Tibial nerve (tissue), 4 donors: ENCODE data around the gene DDX17. TPM values are rescaled to one million over a fixed set of nuclear protein-coding genes. Genes with fewer than 3 reads are reported as not detected.

Experiments used
- DNase-seq, 2 donors: peaks; one replicate each; pipeline ENCODE4 v3.0.0-alpha.2; 2019; ENCODE audit warnings: low spot score in 2 of 2
- H3K27ac ChIP-seq, 4 donors: fragments of 200-600 bp; sonication (generic) in 3 of 4; one replicate each; pipeline ENCODE4 v1.5.1; 2017 to 2019; ENCODE audit warnings: mild to moderate bottlenecking in 1 of 4
- H3K27me3 ChIP-seq, 2 donors: fragments of 200-600 bp; sonication (generic) in 1 of 2; one replicate each; pipeline versions ENCODE4 v1.5.1 to v1.6.0; 2017 to 2019
- H3K36me3 ChIP-seq, 3 donors: fragments of 200-600 bp; sonication (generic); one replicate each; pipeline ENCODE4 v1.5.1; 2018 to 2019
- H3K4me1 ChIP-seq, 4 donors: fragments of 200-600 bp; sonication (generic) in 3 of 4; one replicate each; pipeline ENCODE4 v1.5.1; 2017 to 2019
- H3K4me3 ChIP-seq, 4 donors: fragments of 200-600 bp; sonication (generic) in 3 of 4; one replicate each; pipeline ENCODE4 v1.5.1; 2017 to 2019; ENCODE audit warnings: mild to moderate bottlenecking in 1 of 4, moderate library complexity in 1 of 4
- H3K9me3 ChIP-seq, 4 donors: fragments of 200-600 bp; sonication (generic) in 3 of 4; one replicate each; pipeline ENCODE4 v1.5.1; 2017 to 2019
- EP300 ChIP-seq, 2 donors: sonication (generic); formaldehyde crosslinking; IDR thresholded peaks; one replicate each; pipeline ENCODE4 v1.6.1; 2017; ENCODE audit warnings: antibody characterized with exemption in 2 of 2, mild to moderate bottlenecking in 1 of 2
- POLR2A ChIP-seq, 2 donors: fragments of 450-650 bp; IDR thresholded peaks; one replicate each; pipeline ENCODE4 v1.6.1; 2017; ENCODE audit warnings: antibody characterized with exemption in 2 of 2, mild to moderate bottlenecking in 2 of 2, moderate library complexity in 2 of 2
- WGBS, 2 donors: methylation state at CpG; one replicate each; pipeline ENCODE4 v1.1.5; 2018; 5-methylcytosine and 5-hydroxymethylcytosine counted together
- total RNA-seq, 4 donors: library from RNA; depleted of rRNA; stranded (reverse); fragments of >200 nt; gene quantifications; one replicate each; pipeline ENCODE4 v1.1.0, GENCODE V29; 2016
- TF ChIP-seq, protein P1 (sequence below), 5 experiments: fragments of 200-600 bp in 3 of 5; fragments of 450-650 bp in 2 of 5; sonication (generic) in 3 of 5; IDR thresholded peaks; one replicate each; pipeline ENCODE4 v1.5.1; 2016 to 2019; ENCODE audit warnings: antibody characterized with exemption in 5 of 5, mild to moderate bottlenecking in 3 of 5, moderate library complexity in 2 of 5

DDX17 gene
- total RNA-seq, 4 donors from 2014 or later, result 734 to 934 (median 864) TPM

DNA sequence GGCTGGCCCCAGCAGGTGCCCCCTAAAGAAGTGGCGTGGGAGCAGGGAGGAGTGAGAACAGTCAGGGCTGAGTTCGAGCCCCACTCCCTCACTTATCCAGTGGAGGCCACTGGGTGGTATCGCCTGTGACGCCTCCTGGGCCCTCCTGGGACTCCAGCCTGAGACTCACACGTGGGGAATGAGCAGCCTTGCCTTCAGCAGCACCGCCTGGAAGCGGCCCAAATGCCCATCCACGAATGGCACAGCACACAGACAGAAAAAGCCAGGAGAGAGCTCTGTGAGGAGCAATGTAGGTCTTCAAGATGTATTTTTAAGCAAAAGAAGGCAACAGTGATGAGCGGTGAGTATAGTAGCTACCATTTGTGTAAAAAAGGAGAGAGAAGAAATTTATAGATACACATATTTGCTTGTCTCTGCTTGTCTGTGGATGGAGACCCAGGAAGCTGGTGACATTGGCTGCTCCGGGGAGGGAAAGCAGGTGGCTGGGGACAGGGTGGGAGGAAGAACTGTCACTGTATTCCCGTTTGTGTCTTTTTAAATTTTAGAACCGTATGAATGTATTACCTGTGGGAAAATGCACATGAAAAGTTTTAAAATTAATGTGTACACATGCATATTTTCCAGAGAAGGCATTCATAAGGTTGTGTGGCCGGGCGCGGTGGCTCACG lies 64.4 kb downstream of the DDX17 start:
- Histone ChIP-seq H3K4me3 (no peak overlapping the region), H3K36me3 (no peaks in the 10 kb centered on the region), H3K9me3 (no peaks in the 10 kb centered on the region), H3K4me1 (no peaks in the 10 kb centered on the region), H3K27me3 (peaks cover 0 to 24% of the 10 kb centered on the region in 2 donors), H3K27ac (no peak overlapping the region)
- no peak for TF ChIP-seq EP300 (IDR thresholded peaks at IDR 0.05)
- no peak for DNase-seq
- WGBS, 2 donors, result 68 to 69% methylated on average over 15 to 16 of the region's 16 CpGs

DNA sequence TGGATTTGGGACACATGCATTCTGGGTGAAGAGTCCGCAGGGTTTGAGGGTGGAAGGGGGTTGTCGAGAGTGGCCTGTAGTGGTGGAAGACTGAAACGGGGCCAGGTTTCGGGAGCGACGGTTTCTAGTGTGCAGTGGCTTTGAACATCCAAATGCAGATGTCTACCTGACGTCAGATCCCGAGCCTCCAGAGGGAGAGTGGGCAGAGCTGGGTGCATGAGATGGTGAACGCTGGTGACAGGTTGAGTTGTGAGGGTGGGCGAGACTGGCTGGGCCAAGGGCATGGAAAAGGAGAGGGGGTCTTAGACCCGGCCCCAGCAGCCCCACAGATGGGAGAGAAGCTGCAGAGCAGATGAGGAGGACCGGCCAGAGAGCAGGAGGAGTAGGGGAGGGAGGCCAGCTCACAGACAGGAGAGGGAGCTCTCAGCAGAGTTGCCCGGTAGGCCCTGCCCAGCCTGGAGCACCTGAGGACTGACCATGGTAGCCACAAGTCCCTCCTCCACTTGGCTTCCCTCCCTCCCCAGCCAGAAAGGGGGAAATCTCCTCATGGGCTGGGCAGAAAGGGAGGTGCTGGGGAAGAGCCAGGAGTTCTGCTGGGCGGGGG lies 65.3 kb downstream of the DDX17 start:
- 79% methylated on average over 13 to 14 of the region's 14 CpGs for WGBS, 2 donors

GRCh38 chr22:38437416-38437815 lies 68.7 kb downstream of the DDX17 start:
- no peak for TF ChIP-seq EP300 (IDR thresholded peaks at IDR 0.05)
- TF ChIP-seq, protein P1, sequence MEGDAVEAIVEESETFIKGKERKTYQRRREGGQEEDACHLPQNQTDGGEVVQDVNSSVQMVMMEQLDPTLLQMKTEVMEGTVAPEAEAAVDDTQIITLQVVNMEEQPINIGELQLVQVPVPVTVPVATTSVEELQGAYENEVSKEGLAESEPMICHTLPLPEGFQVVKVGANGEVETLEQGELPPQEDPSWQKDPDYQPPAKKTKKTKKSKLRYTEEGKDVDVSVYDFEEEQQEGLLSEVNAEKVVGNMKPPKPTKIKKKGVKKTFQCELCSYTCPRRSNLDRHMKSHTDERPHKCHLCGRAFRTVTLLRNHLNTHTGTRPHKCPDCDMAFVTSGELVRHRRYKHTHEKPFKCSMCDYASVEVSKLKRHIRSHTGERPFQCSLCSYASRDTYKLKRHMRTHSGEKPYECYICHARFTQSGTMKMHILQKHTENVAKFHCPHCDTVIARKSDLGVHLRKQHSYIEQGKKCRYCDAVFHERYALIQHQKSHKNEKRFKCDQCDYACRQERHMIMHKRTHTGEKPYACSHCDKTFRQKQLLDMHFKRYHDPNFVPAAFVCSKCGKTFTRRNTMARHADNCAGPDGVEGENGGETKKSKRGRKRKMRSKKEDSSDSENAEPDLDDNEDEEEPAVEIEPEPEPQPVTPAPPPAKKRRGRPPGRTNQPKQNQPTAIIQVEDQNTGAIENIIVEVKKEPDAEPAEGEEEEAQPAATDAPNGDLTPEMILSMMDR (IDR thresholded peaks at IDR 0.05), result no peak
- no peak for TF ChIP-seq POLR2A (IDR thresholded peaks at IDR 0.05)
- peaks cover 0 to 5% of the 10 kb centered on the region in 2 donors for H3K27me3 ChIP-seq
- H3K27ac ChIP-seq, result no peak overlapping the region
- H3K36me3 ChIP-seq, result no peaks in the 10 kb centered on the region
- H3K4me3 ChIP-seq, result no peak overlapping the region
- no peaks in the 10 kb centered on the region for H3K9me3 ChIP-seq
- 91 to 94% methylated on average over 9 of the region's 9 CpGs for WGBS, 2 donors
- no peaks in the 10 kb centered on the region for H3K4me1 ChIP-seq
- DNase-seq, result no peak

More for the DNA sequence above, 65.3 kb downstream of the DDX17 start:
- TF ChIP-seq, protein P1 (IDR thresholded peaks at IDR 0.05), result no peak
- TF ChIP-seq EP300 (IDR thresholded peaks at IDR 0.05) (no peak), POLR2A (IDR thresholded peaks at IDR 0.05) (no peak)
- H3K9me3 ChIP-seq, result no peaks in the 10 kb centered on the region
- H3K4me3 ChIP-seq, result no peak overlapping the region
- DNase-seq, result no peak
- peaks cover 0 to 15% of the 10 kb centered on the region in 2 donors for H3K27me3 ChIP-seq
- no peaks in the 10 kb centered on the region for H3K36me3 ChIP-seq
- no peak overlapping the region for H3K27ac ChIP-seq
- H3K4me1 ChIP-seq, result no peaks in the 10 kb centered on the region

GRCh38 chr22:38436629-38437395 lies 69.3 kb downstream of the DDX17 start:
- no peaks in the 10 kb centered on the region for H3K9me3 ChIP-seq
- 87 to 90% methylated on average over 14 of the region's 15 CpGs for WGBS, 2 donors
- H3K27ac ChIP-seq, result no peak overlapping the region
- peaks cover 0 to 5% of the 10 kb centered on the region in 2 donors for H3K27me3 ChIP-seq
- H3K4me3 ChIP-seq, result no peak overlapping the region
- TF ChIP-seq, protein P1 (IDR thresholded peaks at IDR 0.05), result no peak
- TF ChIP-seq EP300 (IDR thresholded peaks at IDR 0.05) (no peak), POLR2A (IDR thresholded peaks at IDR 0.05) (no peak)
- no peak for DNase-seq
- no peaks in the 10 kb centered on the region for H3K4me1 ChIP-seq
- no peaks in the 10 kb centered on the region for H3K36me3 ChIP-seq

DNA sequence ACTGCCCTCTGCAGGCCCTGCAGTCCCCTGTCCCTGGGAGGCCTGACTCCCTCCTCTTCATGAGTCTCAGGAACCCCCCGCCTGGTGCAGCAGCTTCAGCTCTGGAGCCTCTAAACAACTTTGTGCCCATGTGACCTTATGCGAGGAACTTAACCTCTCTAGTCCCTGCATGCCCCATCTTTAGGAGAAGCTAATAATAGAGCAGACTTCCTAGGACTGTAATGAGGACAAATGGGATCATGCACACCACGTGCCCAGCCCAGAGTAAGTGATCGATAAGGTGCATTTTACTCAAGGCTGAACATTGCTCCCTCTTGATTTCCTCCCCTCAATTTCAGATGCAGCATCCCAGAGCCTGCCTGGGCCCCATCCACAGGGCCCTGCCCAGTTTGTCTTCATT lies 70.1 kb downstream of the DDX17 start:
- Histone ChIP-seq H3K4me1 (no peaks in the 10 kb centered on the region), H3K9me3 (no peaks in the 10 kb centered on the region), H3K4me3 (no peak overlapping the region), H3K27me3 (peaks cover 0 to 2% of the 10 kb centered on the region in 2 donors), H3K27ac (no peak overlapping the region), H3K36me3 (no peaks in the 10 kb centered on the region)
- DNase-seq, result no peak
- WGBS, 2 donors, result 35 to 47% methylated on average over 2 to 4 of the region's 4 CpGs
- TF ChIP-seq POLR2A (IDR thresholded peaks at IDR 0.05) (no peak), EP300 (IDR thresholded peaks at IDR 0.05) (no peak)
- TF ChIP-seq, protein P1 (IDR thresholded peaks at IDR 0.05), result no peak
